GOT3 (cell line): Measurements from ENCODE around the gene MAP2K5.

Experiments used
- DNase-seq: peaks from one replicate; lab custom pipeline; 2025; ENCODE audit warnings: mixed read lengths; lab: John Stamatoyannopoulos, UW

Gene MAP2K5

DNA sequence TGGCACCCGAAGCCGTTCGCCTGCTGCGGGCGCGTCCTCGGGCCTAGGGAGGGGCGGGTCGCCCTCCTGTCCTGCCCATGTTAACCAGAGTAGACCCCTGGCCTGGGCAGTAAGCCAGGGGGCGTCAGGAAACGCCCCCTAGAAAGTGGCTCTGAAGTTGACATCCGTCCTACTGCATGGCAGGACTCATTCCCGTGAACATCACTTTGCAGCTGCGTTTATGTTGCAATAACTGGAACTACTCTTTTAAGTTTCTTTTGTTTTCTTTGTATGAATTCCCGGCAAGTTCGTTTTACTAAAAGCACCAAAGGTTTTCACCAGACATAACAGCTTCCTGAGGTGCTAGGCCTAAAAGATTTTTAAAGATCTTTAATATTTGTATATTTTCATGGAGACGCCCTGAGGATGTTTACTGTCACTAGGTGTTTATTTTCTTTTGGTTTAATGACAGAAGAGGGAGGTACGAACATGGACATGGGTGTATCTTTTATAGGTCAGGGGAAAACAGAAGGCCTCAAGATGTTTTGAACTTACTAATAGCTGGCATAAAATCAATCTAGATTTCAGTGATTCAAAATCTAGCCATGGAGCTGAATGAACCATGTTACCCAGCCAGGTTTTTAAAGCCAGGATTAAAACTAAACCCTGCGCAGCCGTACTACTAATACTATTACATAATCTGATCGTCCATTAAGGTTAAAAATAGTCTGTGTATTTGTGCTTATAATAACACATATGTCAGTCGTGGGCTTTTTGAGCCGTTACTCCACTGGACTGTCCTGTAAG, 20.5 kb upstream of the MAP2K5 start:
- DNase-seq, result no peak

DNA sequence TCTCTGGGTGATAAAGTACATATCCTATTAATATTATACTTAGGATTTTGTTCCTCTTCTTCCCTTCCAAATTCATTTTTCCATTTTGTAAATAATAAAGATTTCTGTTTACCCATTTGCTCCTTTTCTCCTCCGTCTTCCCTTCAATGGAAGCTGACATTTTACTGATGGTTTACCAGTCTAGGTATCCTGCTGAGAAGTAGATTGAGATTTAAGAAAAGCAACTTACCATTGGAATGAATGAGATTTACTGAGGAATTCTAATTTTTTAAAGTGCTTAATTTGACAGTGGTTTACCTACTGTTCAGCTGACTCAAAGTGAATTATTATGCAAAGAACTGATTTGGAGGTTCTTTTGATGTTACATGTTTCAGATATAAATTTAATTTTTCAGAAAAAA, 19.2 kb upstream of the MAP2K5 start:
- no peak for DNase-seq

DNA sequence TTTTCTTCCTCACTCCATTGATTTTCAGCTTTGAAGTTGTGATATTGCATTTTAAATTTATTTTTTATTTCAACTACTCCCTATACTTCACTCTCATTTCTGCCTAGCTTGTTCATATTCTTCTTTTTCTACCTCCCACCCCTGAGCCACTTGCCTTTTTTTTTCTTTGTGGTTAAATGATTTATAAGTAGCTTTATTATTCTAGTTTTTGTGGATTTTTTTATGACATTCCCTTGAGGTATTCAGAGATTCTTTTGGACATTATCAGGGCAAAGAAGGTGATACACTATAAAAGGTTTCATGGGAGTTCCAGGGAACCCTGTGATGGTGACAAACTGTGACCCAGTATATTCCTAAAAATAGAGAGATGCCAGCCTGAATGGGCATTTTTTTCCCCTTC, 18.3 kb upstream of the MAP2K5 start:
- no peak for DNase-seq

DNA sequence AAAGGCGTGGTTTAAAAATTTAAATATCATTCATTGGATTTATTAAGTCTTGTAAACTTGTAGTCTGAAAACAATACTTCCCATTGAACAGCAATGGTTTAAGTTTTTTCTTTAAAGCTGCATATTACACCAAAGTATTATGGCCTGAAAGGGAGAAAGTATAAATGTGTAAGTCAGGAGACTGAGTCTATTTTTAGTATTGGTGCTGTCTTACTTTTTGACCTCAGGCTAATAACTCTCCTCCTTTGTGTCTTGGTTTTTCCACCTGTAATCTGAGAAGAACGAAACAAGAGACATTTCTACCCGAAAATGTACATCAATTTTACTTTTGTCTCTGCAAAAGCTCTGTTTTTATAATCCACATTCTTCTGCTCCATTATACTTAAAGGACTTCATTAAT, 14.0 kb upstream of the MAP2K5 start:
- DNase-seq, result no peak

DNA sequence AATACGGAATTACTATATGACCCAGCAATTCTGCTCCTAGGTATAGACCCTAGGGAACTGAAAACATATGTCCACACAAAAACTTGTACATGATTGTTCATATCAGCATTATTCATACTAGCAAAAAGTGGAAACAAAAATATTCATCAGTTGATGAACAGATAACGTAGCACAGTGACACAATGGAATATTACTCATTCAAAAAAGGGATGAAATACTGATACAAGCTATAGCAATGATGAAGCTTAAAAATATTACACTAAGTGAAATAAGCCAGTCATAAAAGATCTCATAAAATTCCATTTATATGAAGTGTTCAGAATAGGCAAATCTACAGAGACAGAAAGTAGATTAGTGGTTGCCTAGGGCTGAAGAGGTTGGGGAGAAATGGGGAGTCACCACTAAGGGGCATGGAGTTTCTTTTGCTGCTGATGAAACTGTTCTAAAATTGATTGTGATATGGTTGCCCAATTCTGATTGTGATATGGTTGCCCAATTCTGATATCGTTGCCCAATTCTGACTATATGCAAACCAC, 11.1 kb upstream of the MAP2K5 start:
- no peak for DNase-seq

DNA sequence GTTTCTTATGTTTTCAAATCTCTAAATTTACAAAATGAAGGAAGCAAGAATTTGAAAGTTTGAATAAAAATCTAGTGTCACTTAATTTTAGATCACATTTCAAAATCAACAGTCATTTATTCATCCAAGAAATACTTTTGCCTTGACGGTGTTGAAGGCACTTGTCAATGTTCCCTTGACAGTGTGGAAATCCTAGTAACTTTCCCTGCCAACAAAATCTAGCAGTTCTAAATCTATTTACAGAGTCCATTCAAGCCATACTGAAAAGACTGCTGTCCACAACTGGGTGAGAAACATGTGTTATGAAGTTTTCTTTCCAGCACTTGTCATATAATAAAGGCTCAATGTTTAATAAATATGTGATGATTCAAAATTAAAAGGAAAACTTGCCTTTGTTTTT, 8.6 kb upstream of the MAP2K5 start:
- DNase-seq, result no peak

DNA sequence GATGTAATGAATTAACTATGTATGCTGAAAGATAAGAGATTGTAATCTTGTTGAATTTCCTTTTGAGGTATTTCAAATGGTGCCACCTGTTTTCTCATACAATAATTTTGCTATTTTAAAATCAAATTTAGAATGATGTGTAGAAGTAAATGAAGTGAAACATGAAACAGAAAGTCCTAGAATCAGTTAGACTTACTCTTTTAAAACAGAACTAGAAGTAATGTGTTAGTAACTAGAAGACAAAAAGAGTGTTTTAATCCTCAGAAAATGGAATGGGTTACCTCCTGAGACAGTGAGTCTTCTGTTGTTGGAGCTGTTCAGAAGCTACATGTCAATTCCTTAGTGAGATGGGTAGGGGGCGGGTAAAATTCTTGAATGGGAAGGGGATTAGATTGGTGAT, 8.1 kb upstream of the MAP2K5 start:
- DNase-seq, result no peak

DNA sequence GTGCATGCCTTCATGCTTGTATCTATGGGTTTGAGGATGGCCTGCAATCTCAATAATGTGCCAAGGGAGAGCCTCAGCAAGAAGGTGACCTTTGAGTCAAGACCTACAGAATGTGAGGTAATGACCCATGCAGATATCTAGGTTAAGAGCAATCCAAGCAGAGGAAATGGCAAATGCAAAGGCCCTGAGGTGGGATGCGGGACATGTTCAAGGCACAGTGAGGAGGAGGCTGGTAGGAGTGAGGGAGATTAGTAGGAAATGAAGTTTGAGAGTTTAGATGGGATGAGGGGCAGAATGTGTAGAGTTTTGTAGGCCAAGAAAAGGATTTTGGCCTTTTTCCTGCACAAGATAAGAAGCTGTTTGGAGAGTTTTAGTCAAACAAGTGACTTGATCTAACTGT, 4.7 kb upstream of the MAP2K5 start:
- no peak for DNase-seq

DNA sequence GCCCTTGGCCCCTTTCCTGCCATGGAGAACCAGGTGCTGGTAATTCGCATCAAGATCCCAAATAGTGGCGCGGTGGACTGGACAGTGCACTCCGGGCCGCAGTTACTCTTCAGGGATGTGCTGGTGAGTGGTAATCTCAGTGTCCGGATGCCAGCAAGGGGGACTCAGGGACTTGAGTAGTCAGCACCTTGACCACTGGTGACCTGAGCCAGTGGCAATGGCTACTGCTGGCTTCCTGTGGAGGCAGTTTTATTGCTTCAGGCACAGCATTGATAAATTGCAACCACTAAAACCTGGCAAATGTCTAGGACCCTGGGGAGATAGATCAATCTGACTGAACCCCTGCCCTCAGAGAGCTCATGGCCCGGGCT, 830 bp downstream of the MAP2K5 start:
- no peak for DNase-seq

DNA sequence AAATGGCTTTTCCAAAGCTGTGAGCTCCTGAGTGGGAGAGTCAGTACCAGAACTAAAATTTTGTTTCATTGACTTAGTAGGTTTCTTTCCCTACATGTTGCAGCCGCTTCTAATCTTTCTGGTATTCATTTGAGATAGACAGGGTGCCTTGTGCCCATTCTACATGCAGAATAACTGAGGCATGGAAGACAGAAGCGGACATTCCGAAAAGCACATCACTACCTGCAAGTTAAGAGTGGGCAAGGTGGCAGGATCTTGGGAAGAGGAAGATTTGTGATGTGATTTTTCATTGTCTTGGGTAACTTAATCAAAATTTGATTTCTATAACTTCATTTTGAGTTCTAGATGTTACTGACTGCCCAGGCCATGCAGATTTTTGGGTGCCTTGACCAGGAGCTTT, 2.0 kb downstream of the MAP2K5 start:
- no peak for DNase-seq

DNA sequence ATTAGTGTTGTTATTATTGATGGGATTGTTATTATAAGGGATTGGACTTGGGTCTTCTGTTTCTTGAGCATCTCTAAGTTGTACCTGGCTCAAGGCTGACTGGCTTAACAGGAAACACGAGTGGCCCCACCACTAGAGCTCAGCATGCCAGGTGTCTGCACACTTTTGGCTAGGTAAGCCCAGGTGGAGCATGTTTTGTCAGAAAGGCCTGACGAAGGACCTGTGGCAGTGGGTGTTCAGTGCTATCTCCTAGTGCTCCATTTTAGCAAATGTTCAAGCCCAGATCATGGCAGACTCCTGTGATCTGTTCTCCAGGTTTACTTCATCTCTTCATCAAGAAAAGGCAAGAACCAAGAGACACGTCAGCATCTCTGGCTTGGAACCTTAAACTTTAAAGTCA, 3.4 kb downstream of the MAP2K5 start:
- DNase-seq, result no peak

DNA sequence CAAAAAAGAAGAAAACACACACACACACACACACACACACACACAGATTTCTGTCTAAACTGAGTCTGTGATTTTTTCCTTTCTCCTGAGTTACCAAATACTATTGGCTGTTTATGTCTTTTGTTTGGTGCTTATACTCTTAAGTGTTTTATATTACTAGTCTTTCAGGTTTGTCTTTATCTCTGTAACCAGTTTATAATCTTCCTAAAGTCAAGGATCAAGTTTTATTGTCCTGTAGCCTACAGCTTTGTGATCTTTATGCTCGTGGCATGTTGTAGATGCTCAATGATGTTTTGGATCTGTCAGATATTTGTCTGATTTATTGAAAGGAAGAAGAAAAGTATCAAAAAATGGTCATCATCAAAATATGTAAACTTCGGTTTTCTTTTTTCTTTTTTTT, 4.6 kb downstream of the MAP2K5 start:
- DNase-seq, result no peak

DNA sequence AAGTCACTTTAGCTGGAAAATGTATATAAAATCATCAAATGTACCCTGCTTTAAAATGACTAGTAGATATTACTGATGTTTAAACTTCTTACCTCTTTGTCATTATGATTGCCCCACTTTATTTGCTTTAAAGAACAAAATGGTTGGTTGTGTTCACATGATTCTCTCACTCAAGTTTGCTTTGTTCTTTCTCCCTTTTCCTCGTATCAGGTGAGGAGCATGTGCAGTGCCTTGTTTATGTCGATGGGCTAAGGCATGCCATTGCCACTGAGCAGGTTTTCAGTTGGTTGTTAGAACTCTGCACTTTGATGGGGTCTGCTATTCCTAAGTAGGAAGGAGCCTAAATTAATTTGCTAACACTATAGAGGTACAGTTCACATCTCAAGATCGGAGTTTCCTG, 5.3 kb downstream of the MAP2K5 start:
- DNase-seq, result no peak

DNA sequence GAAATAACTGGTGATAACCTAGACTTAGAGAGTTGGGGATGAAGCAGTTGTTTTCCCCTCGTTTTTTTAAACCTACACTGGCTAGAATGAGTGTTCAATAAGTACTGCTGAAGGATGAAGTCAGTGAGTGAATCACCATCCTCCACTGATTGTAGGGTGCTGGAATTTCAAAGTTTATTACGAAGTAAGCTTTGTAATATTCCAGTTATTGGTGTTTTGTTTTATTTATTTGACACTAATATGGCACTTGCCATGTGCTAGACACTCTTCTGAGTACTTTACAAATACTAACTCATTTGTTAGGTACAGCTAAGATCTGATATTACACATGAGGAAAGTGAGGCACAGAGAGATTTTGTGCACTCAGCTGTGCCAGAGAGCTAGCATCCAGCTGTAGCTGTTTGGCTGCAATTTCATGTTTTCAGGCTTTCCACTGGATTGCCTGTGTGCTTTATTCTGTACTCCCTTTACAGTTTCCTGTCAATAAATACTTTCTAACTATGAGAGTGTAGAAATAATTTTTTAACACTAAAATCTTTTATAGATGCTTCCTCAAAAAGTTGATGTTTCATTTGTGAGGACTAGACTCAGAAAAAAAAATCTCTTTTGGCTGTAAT, 5.8 kb downstream of the MAP2K5 start:
- DNase-seq, result no peak

DNA sequence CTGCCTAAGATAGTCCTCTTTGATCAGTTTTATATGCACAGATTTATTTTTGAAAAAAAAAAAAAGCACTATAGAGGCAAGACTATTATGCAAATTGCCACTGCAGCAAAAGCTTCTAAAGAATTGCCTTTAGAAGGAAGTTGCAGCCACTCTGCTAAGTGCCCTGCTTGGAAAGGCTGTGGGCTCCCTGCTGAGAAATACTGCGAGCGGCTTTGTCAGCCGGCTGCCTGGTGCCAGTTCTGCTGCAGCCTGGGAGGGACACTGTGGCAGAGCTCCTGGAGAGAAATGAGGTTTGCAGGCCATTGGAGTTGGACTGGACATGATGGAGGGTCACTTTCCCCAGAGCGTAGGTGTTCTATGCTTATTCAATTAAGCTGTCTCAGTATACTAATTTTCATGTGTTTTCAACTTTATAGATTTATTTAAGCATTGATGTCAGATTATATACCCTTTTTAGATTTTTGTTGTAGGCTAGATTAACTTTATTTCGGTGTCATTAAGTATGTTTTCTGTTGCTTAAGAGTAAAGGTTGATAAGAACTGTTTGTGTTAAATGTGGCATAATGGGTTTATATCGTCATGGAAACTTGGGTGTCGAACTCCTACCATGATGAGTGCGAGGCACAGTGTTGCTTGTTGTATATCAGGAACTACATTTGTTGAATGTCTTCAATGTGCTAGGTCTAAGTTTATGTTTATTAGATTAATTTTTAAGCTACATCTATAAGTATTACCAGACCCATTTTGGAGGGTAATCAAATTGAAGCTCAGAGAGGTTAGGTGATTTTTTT, 6.6 kb downstream of the MAP2K5 start:
- DNase-seq, result no peak

DNA sequence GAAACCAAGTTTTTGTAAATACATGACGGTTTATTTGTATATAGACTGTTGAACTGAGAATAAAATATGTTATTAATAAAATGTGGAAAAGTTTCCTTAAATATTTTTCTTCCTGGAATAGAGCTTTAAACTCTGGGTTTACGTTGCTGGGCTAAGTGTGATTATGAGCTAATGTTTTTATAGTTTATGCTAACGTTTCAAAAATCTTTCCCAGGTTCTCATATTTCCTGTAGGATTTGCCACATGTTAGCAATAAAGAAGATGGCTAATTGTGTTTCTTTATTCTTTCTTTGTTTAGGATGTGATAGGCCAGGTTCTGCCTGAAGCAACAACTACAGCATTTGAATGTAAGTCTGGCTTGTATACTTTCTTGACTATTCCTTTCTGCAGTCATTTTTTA, 7.2 kb downstream of the MAP2K5 start:
- DNase-seq, result no peak

DNA sequence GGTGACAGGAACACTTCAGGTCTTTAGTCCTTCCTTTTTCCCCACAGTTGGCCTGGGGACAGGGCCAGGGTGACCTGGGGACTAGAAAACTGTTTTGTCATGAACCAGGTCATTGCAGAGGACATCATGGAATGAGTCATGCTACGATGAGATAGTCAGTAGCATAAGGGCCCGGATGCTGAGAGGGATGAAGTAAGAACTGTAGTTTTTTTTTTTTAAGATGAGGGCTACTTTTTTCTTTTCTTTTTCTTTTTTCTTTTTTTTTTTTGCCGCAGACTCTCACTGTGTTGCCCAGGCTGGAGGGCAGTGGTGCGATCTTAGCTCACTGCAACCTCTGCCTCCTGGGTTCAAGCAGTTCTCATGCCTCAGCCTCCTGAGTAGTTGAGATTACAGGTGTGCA, 8.0 kb downstream of the MAP2K5 start:
- DNase-seq, result no peak

DNA sequence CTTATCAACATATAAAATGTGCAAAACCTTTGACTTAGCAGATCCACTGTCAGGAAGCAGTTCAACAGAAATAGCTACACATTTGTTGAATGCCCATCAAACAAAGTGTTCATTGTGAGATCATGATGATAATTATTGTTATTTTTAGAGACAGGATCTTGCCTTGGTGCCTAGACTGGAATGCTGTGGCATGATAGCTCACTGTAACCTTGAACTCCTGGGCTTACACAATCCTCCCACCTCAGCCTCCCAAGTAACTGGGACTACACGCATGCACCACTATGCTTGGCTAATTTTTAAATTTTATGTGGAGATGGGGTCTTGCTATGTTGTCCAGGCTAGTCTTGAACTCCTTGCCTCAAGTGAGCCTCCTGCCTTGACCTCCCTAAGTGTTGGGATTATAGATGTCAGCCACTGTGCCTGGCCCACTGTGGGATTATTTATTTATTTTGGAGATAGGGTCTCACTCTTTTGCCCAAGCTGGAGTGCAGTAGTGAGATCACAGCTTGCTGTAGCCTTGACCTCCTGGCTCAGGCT, 8.8 kb downstream of the MAP2K5 start:
- DNase-seq, result no peak

DNA sequence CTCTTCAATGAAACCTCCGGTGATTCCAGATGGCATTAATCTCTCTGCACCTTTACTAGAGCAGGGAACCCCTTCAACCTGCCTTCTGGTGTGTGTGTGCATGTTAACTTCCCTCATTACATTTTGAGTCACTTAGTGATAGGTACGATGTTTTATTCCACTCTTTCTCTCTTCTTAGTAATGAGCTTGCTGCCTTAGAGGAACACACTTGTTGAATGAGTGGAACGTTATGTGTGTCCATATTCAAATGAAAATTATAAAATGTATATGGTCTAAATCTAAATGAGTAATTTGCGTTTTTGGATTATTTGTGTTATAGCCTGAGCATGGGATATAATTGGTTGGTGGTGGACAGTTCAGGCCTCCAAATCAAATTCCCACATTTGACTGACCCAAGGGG, 12.1 kb downstream of the MAP2K5 start:
- no peak for DNase-seq

DNA sequence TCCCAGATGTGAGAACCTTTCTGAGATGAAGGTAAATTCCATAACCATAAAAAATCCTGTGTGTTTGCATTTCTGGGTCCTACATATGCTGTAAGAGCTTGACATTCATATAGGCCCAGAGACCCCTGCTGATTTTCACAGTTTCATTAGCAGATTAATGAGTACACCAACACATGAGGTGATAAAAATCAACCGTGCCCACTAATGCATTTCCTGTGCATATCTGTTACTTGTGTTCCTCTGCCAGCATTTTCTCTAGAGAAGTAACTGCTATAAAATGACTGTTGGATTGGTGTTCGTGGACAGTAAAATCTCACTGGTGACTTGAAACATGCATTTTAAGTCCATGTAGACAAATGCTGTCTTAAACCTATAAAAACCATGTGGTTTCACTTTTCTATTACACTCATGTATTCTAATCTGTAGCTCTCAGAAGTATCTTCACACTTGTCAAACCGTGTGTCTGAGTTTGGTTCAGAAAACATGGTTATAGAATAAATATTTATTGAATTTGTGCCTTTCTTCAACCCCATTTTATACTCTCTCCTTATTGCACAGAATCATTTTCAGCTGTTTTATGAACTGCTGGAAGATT, 14.6 kb downstream of the MAP2K5 start:
- DNase-seq, result no peak

DNA sequence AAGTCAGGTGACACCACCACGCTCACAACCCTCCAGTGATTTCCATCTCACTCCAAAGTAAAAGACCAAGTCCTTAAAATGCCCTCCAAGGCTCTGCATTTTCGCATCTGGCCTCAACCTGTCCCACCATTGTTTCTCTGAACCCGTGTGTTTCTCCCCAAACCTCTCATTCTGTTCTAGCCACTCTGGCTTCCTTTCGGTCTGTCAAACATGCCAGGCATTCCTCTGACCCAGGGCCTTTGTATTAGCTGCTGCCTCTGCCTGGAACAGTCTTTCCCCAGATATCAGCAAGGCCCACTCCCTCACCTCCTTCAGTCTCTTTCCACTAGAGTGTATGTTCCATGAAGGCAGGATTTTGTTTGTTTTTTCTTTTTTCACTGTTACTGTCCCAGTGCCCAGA, 16.0 kb downstream of the MAP2K5 start:
- DNase-seq, result no peak

DNA sequence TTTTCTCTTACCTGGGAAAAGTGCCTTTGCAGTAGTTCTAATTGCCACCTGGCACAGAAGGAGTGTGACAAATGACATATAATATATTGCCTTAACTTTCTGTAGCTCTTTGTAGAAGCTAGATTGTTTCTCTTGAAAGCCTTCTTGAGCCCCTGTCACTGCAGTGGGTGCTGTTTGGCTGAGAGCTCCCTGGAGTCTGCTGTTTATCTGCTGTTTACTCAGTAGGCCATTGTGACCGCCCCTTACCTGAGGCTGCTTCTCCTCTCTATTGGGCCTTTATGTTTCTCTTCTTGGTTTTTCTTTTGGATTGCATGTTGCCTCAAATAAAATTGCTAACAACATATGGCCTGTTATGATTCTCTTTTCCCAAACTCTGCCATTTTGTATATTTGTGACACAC, 16.7 kb downstream of the MAP2K5 start:
- DNase-seq, result no peak
